ENCODE data around the gene PSAP. TPM values are rescaled to one million over a fixed set of nuclear protein-coding genes. Genes with fewer than 3 reads are reported as not detected.

Gene PSAP
- total and polyA plus RNA-seq, 2 experiments from 2014 or later = 686 to 987 TPM

GRCh38 chr10:71804077-71804476 is 47.0 kb downstream of the PSAP start:
- DNase-seq (ENCODE audit: low spot score) = no peak
- no peaks in the 10 kb centered on the region for H3K36me3 ChIP-seq (replicated peaks; ENCODE audit: insufficient read depth, low read depth)
- H3K27me3 ChIP-seq = peaks cover 14% of the 10 kb centered on the region
- H3K4me1 ChIP-seq (ENCODE audit: insufficient read depth) = no peaks in the 10 kb centered on the region
- H3K9me3 ChIP-seq (ENCODE audit: low read depth) = no peaks in the 10 kb centered on the region
- 57% methylated on average over 4 of the region's 4 CpGs for WGBS (ENCODE audit: low lambda C conversion rate, missing lambda C conversion rate)
- no peak overlapping the region for H3K4me3 ChIP-seq
- no peak overlapping the region for H2AFZ ChIP-seq
- no peak overlapping the region for H3K4me2 ChIP-seq
- no peak overlapping the region for H3K27ac ChIP-seq
- no peaks in the 10 kb centered on the region for H4K20me1 ChIP-seq (ENCODE audit: insufficient read depth, poor library complexity, severe bottlenecking)
- TF ChIP-seq CTCF (IDR thresholded peaks at IDR 0.05; ENCODE audit: poor library complexity) (no peak), EZH2phosphoT487 (IDR thresholded peaks at IDR 0.05; ENCODE audit: low read depth, severe bottlenecking, unreplicated experiment) (no peak), EZH2 (IDR thresholded peaks at IDR 0.05; ENCODE audit: borderline replicate concordance) (no peak)
- no peaks in the 10 kb centered on the region for H3K79me2 ChIP-seq
- H3K9me2 ChIP-seq (replicated peaks; ENCODE audit: insufficient read depth) = no peaks in the 10 kb centered on the region

DNA sequence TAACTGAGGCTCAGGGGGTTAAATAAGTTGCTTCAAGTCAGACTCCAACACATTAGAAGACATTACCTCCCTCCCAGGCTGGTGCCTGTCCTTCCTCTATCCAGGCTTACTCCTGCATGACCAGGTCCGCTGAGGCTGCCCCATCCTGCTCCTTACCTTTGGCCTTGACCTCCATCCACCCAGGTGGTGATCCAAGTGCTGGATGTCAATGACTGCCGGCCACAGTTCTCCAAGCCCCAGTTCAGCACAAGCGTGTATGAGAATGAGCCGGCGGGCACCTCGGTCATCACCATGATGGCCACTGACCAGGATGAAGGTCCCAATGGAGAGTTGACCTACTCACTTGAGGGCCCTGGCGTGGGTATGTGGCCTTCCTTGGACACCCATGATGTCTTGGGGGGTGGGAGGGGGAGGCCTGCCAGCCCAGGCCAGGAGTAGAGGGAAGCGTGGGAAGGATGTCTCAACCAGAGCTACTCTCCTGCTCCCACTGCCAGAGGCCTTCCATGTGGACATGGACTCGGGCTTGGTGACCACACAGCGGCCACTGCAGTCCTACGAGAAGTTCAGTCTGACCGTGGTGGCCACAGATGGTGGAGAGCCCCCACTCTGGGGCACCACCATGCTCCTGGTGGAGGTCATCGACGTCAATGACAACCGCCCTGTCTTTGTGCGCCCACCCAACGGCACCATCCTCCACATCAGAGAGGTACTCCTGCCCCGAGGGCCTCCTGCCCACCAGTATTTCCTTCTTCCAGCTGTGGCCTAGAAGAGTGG is 48.1 kb downstream of the PSAP start:
- no peaks in the 10 kb centered on the region for H3K9me2 ChIP-seq (replicated peaks; ENCODE audit: insufficient read depth)
- 94% methylated on average over 18 of the region's 18 CpGs for WGBS (ENCODE audit: low lambda C conversion rate, missing lambda C conversion rate)
- TF ChIP-seq EZH2 (IDR thresholded peaks at IDR 0.05; ENCODE audit: borderline replicate concordance) = no peak
- no peak for TF ChIP-seq EZH2phosphoT487 (IDR thresholded peaks at IDR 0.05; ENCODE audit: low read depth, severe bottlenecking, unreplicated experiment)
- no peak for TF ChIP-seq CTCF (IDR thresholded peaks at IDR 0.05; ENCODE audit: poor library complexity)

GRCh38 chr10:71802235-71802634 is 48.8 kb downstream of the PSAP start:
- TF ChIP-seq EZH2phosphoT487 (IDR thresholded peaks at IDR 0.05; ENCODE audit: low read depth, severe bottlenecking, unreplicated experiment) = no peak
- TF ChIP-seq EZH2 (IDR thresholded peaks at IDR 0.05; ENCODE audit: borderline replicate concordance) = no peak
- no peak for TF ChIP-seq CTCF (IDR thresholded peaks at IDR 0.05; ENCODE audit: poor library complexity)
- WGBS (ENCODE audit: low lambda C conversion rate, missing lambda C conversion rate) = 94% methylated on average over 6 of the region's 6 CpGs
- H3K4me1 ChIP-seq (ENCODE audit: insufficient read depth) = no peaks in the 10 kb centered on the region
- no peak overlapping the region for H3K4me2 ChIP-seq
- no peaks in the 10 kb centered on the region for H3K36me3 ChIP-seq (replicated peaks; ENCODE audit: insufficient read depth, low read depth)
- H3K4me3 ChIP-seq = no peak overlapping the region
- H2AFZ ChIP-seq = no peak overlapping the region
- H3K27ac ChIP-seq = no peak overlapping the region
- peaks cover 14% of the 10 kb centered on the region for H3K27me3 ChIP-seq
- H3K9me3 ChIP-seq (ENCODE audit: low read depth) = no peaks in the 10 kb centered on the region
- H3K79me2 ChIP-seq = no peaks in the 10 kb centered on the region
- no peaks in the 10 kb centered on the region for H4K20me1 ChIP-seq (ENCODE audit: insufficient read depth, poor library complexity, severe bottlenecking)
- DNase-seq (ENCODE audit: low spot score) = no peak
- H3K9me2 ChIP-seq (replicated peaks; ENCODE audit: insufficient read depth) = no peaks in the 10 kb centered on the region

More for the DNA sequence above, 48.1 kb downstream of the PSAP start:
- no peaks in the 10 kb centered on the region for H3K36me3 ChIP-seq (replicated peaks; ENCODE audit: insufficient read depth, low read depth)
- no peaks in the 10 kb centered on the region for H3K79me2 ChIP-seq
- H2AFZ ChIP-seq = no peak overlapping the region
- H3K4me3 ChIP-seq = no peak overlapping the region
- no peak overlapping the region for H3K4me2 ChIP-seq
- peaks cover 14% of the 10 kb centered on the region for H3K27me3 ChIP-seq
- no peaks in the 10 kb centered on the region for H4K20me1 ChIP-seq (ENCODE audit: insufficient read depth, poor library complexity, severe bottlenecking)
- no peak for DNase-seq (ENCODE audit: low spot score)
- H3K4me1 ChIP-seq (ENCODE audit: insufficient read depth) = no peaks in the 10 kb centered on the region
- no peaks in the 10 kb centered on the region for H3K9me3 ChIP-seq (ENCODE audit: low read depth)
- H3K27ac ChIP-seq = no peak overlapping the region

Measured in hepatocyte (in vitro differentiated cells).